ENCODE measurements around the gene MERTK. TPM values are rescaled to one million over a fixed set of nuclear protein-coding genes. Genes with fewer than 3 reads are reported as not detected.

MERTK gene
- polyA plus RNA-seq, 1 of the 3 experiments (the other 2 are of a cell fraction) = 9.6 TPM

DNA sequence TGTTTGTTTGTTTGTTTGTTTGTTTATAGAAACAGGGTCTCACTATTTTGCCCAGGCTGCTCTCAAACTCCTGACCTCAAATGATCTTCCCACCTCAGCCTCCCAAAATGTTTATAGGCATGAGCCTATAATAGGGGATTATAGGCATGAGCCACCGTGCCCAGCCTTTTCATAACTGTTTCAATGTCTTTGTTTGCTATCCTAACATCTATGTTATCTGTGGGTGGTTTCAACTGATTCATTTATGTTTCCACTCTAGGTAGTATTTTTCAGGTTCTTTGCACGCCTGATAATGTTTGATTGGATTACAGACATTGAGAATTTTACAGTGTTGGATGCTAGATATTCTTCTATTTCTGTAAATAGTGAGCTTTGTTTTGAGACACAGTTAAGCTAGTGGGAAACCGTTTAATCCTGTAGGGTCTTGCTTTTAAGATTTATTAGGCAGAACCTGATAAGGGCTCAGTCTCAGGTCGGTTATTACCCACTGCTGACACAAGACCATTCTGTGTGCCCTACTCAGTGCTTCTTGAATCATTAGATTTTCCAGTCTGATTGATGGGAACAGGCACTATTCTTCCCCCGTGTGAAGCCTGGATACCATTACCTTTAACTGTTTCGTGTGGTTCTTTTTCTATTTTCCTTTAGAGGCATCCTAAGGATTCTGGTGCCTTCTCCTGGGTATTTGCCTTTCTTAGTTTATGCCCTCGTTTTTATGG lies 80.2 kb downstream of the MERTK start:
- H3K27ac ChIP-seq (ENCODE audit: low read depth in 2 of 2, low read length in 1 of 2) = no peak overlapping the region
- peaks cover 4% of the 10 kb centered on the region; the same call in 1 of the 2 replicates for H3K9me3 ChIP-seq
- CTCF ChIA-PET = no interaction called here
- no peak overlapping the region for H3K9ac ChIP-seq
- H3K4me3 ChIP-seq (ENCODE audit: low read depth in 2 of 2, low read length in 1 of 2) = no peak overlapping the region
- TF ChIP-seq SMC3 (IDR thresholded peaks at IDR 0.05; ENCODE audit: low read depth, low read length) = no peak
- no peak for TF ChIP-seq SIN3A (IDR thresholded peaks at IDR 0.05; ENCODE audit: borderline replicate concordance, low read depth, low read length)
- TF ChIP-seq RAD21 (IDR thresholded peaks at IDR 0.05; ENCODE audit: low read length) = no peak
- no peak for TF ChIP-seq CTCF (IDR thresholded peaks at IDR 0.05)
- no peak for TF ChIP-seq TCF12 (IDR thresholded peaks at IDR 0.05)
- TF ChIP-seq TEAD4 (IDR thresholded peaks at IDR 0.05; ENCODE audit: borderline replicate concordance, insufficient read depth) = no peak
- TF ChIP-seq, protein P1, sequence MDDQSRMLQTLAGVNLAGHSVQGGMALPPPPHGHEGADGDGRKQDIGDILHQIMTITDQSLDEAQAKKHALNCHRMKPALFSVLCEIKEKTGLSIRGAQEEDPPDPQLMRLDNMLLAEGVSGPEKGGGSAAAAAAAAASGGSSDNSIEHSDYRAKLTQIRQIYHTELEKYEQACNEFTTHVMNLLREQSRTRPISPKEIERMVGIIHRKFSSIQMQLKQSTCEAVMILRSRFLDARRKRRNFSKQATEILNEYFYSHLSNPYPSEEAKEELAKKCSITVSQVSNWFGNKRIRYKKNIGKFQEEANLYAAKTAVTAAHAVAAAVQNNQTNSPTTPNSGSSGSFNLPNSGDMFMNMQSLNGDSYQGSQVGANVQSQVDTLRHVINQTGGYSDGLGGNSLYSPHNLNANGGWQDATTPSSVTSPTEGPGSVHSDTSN (IDR thresholded peaks at IDR 0.05) = no peak
- TF ChIP-seq USF1 (IDR thresholded peaks at IDR 0.05; ENCODE audit: borderline replicate concordance, low read depth) = no peak
- no peak for TF ChIP-seq ZBTB33 (IDR thresholded peaks at IDR 0.05; ENCODE audit: borderline replicate concordance, low read depth)
- TF ChIP-seq RCOR1 (IDR thresholded peaks at IDR 0.05; ENCODE audit: low read length) = no peak
- TF ChIP-seq GATA2 (CRISPR knock-in tag; IDR thresholded peaks at IDR 0.05) = no peak
- TF ChIP-seq YY1 (IDR thresholded peaks at IDR 0.05; ENCODE audit: low read depth) = no peak
- POLR2A ChIA-PET = no interaction called here
- peaks cover 0 to 13% of the 10 kb centered on the region in 2 experiments for H3K36me3 ChIP-seq (replicated peaks in 1 of 2; ENCODE audit: control insufficient read depth in 1 of 2, insufficient read depth in 2 of 2, low read length in 1 of 2)
- no peaks in the 10 kb centered on the region for H3K27me3 ChIP-seq (ENCODE audit: insufficient read depth)
- 66% methylated on average over 7 of the region's 7 CpGs for WGBS (ENCODE audit: low lambda C conversion rate)
- no peaks in the 10 kb centered on the region for H3F3A ChIP-seq (replicated peaks; ENCODE audit: insufficient read depth)
- DNase-seq = no peak
- H3K4me2 ChIP-seq = no peak overlapping the region
- no peaks in the 10 kb centered on the region for H4K20me1 ChIP-seq (ENCODE audit: insufficient read depth)
- H3K79me2 ChIP-seq (ENCODE audit: insufficient read depth) = no peaks in the 10 kb centered on the region
- no peaks in the 10 kb centered on the region for H3K9me2 ChIP-seq
- H3K4me1 ChIP-seq (ENCODE audit: control insufficient read depth in 1 of 2, insufficient read depth in 2 of 2, low read depth in 1 of 2, low read length in 1 of 2) = no peaks in the 10 kb centered on the region
- no peak overlapping the region for H2AFZ ChIP-seq (ENCODE audit: low read depth)

Data from SK-N-SH (cell line).